Measurements from ENCODE around the gene RAPGEF4. TPM values are rescaled to one million over a fixed set of nuclear protein-coding genes. Genes with fewer than 3 reads are reported as not detected.

The RAPGEF4 gene
- total RNA-seq, 1 experiment from 2014 or later: 2.2 TPM

- TF ChIP-seq ARID4B (CRISPR knock-in tag; IDR thresholded peaks at IDR 0.05; ENCODE audit: borderline replicate concordance): no peak
- TF ChIP-seq SOX15 (CRISPR knock-in tag; IDR thresholded peaks at IDR 0.05): no peak
- no peak for TF ChIP-seq ETV6 (CRISPR knock-in tag; IDR thresholded peaks at IDR 0.05)
- TF ChIP-seq HMGA2 (CRISPR knock-in tag; IDR thresholded peaks at IDR 0.05): no peak
- TF ChIP-seq USF1 (CRISPR knock-in tag; IDR thresholded peaks at IDR 0.05): no peak
- no peak for TF ChIP-seq ZNF121 (CRISPR knock-in tag; IDR thresholded peaks at IDR 0.05)
- TF ChIP-seq MYBL2 (CRISPR knock-in tag; IDR thresholded peaks at IDR 0.05): no peak
- no peak for TF ChIP-seq HMGXB4 (CRISPR knock-in tag; IDR thresholded peaks at IDR 0.05)
- TF ChIP-seq ZBTB43 (CRISPR knock-in tag; IDR thresholded peaks at IDR 0.05): no peak
- TF ChIP-seq RORB (CRISPR knock-in tag; IDR thresholded peaks at IDR 0.05): no peak
- no peak for TF ChIP-seq JUN (CRISPR knock-in tag; IDR thresholded peaks at IDR 0.05)
- TF ChIP-seq USF2 (CRISPR knock-in tag; IDR thresholded peaks at IDR 0.05): no peak
- TF ChIP-seq E2F4 (CRISPR knock-in tag; IDR thresholded peaks at IDR 0.05; ENCODE audit: borderline replicate concordance, low read depth): no peak
- no peak for TF ChIP-seq IRF2 (CRISPR knock-in tag; IDR thresholded peaks at IDR 0.05; ENCODE audit: borderline replicate concordance, low read depth)
Measured at GRCh38 chr2:172768401-172768800, 32.8 kb downstream of the RAPGEF4 start (continued).

GRCh38 chr2:172769879-172770278 lies 34.2 kb downstream of the RAPGEF4 start:
- no peak for ATAC-seq
- Mint-ChIP-seq H3K9me3 (peaks cover 6% of the 10 kb centered on the region), H3K27me3 (ENCODE audit: low read depth) (no peaks in the 10 kb centered on the region), H3K36me3 (no peaks in the 10 kb centered on the region), H3K4me1 (peaks cover 4% of the 10 kb centered on the region), H3K27ac (no peak overlapping the region), H3K4me3 (no peak overlapping the region)
- ChIA-PET CTCF (no interaction called here), POLR2A (no interaction called here)
- no peak for DNase-seq (ENCODE audit: low spot score)
- TF ChIP-seq FOXJ3 (CRISPR knock-in tag; IDR thresholded peaks at IDR 0.05; ENCODE audit: borderline replicate concordance) (no peak), MAX (CRISPR knock-in tag; IDR thresholded peaks at IDR 0.05) (no peak), STAT6 (CRISPR knock-in tag; conservative IDR thresholded peaks at IDR 0.05; ENCODE audit: low read depth) (no peak), ZNF317 (CRISPR knock-in tag; IDR thresholded peaks at IDR 0.05; ENCODE audit: borderline replicate concordance, low read depth) (no peak), ZNF281 (CRISPR knock-in tag; IDR thresholded peaks at IDR 0.05) (no peak)
